ACC112 (cell line): ENCODE measurements around the gene ADAMTS3.

Experiments
- H2AFZ ChIP-seq: fragments of 200-600 bp; sonication (generic); one replicate; pipeline ENCODE4 v1.6.0; 2017; ENCODE audit warnings: antibody characterized with exemption, low read length; ENCODE audit not compliant: unreplicated experiment
- H3K27ac ChIP-seq: fragments of 200-600 bp; sonication (generic); 2 replicates; pipeline ENCODE4 v1.5.1; 2014; ENCODE audit warnings: low read depth, mild to moderate bottlenecking, antibody characterized with exemption, low read length, moderate library complexity
- H3K27me3 ChIP-seq: fragments of 200-600 bp; sonication (generic); 2 replicates; pipeline ENCODE4 v1.6.1; 2014; ENCODE audit warnings: mild to moderate bottlenecking, antibody characterized with exemption, low read length, moderate library complexity, mixed read lengths; ENCODE audit not compliant: insufficient read depth
- H3K36me3 ChIP-seq: fragments of 200-600 bp; sonication (generic); 2 replicates; pipeline ENCODE4 v1.6.1; 2016; ENCODE audit warnings: mild to moderate bottlenecking, antibody characterized with exemption, low read length, moderate library complexity, mixed read lengths; ENCODE audit not compliant: insufficient read depth
- H3K4me1 ChIP-seq: fragments of 200-600 bp; sonication (generic); one replicate; pipeline ENCODE4 v1.6.1; 2016; ENCODE audit warnings: low read length, mixed read lengths; ENCODE audit not compliant: insufficient read depth, unreplicated experiment, control insufficient read depth
- H3K4me3 ChIP-seq: fragments of 200-600 bp; sonication (generic); 2 replicates; pipeline ENCODE4 v1.5.1; 2014; ENCODE audit warnings: mild to moderate bottlenecking, low read depth, low read length
- H3K79me2 ChIP-seq: fragments of 200-600 bp; sonication (generic); one replicate; pipeline ENCODE4 v1.6.0; 2016; ENCODE audit warnings: low read length; ENCODE audit not compliant: control insufficient read depth, unreplicated experiment, insufficient read depth

Gene ADAMTS3

DNA sequence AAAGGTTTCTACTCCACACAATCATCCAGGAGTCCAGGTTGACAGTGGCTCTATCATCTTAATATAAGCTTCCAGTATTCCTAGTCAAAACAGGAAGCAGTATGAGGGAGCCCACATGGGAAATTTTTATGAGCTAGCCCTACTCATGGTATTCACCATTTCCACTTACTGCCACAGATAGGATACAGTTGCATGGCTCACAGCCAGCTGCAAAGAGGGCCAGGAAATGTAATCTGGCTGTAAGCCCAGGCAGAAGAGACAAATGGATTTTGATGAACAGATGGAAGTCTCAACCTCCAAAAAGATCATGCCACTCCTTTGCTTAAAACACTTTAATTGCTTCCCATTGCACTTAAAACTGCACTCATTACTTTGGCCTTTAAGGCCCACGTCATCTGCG lies 150.6 kb downstream of the ADAMTS3 start:
- Histone ChIP-seq H3K36me3 (no peaks in the 10 kb centered on the region), H3K4me3 (no peak overlapping the region), H3K27ac (no peak overlapping the region), H3K27me3 (no peaks in the 10 kb centered on the region), H3K4me1 (peaks cover 8% of the 10 kb centered on the region), H2AFZ (no peak overlapping the region), H3K79me2 (no peaks in the 10 kb centered on the region)

GRCh38 chr4:72410158-72410557 lies 158.9 kb downstream of the ADAMTS3 start:
- H3K4me3 ChIP-seq = no peak overlapping the region
- no peak overlapping the region for H2AFZ ChIP-seq
- H3K27ac ChIP-seq = no peak overlapping the region
- no peaks in the 10 kb centered on the region for H3K4me1 ChIP-seq
- H3K27me3 ChIP-seq = no peaks in the 10 kb centered on the region
- H3K36me3 ChIP-seq = no peaks in the 10 kb centered on the region
- H3K79me2 ChIP-seq = no peaks in the 10 kb centered on the region

- no peaks in the 10 kb centered on the region for H3K4me1 ChIP-seq
- no peak overlapping the region for H3K27ac ChIP-seq
- no peaks in the 10 kb centered on the region for H3K36me3 ChIP-seq
- no peak overlapping the region for H3K4me3 ChIP-seq
- no peaks in the 10 kb centered on the region for H3K27me3 ChIP-seq
- H2AFZ ChIP-seq = no peak overlapping the region
- H3K79me2 ChIP-seq = no peaks in the 10 kb centered on the region
Measured at GRCh38 chr4:72408568-72408967, 160.5 kb downstream of the ADAMTS3 start.

DNA sequence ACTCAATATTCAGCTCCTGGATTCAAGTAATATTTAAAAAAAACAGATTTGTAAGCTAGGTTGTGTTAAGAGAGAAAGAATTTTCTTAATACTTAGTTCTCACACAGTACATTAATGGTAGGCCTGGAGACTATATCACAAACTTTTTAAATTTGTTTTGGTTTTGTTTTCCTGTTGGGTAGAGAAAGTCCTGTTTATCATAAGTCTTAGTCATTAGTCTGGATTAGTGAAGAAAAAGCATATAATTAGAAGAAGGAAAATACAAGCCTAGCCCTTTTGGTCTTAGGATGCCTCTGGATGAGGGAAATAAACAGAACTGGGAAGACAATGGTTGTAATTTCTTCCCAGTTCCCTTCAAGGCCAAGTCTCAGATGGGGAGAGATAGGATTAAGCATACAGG lies 163.6 kb downstream of the ADAMTS3 start:
- no peak overlapping the region for H3K4me3 ChIP-seq
- H2AFZ ChIP-seq = no peak overlapping the region
- no peaks in the 10 kb centered on the region for H3K4me1 ChIP-seq
- no peaks in the 10 kb centered on the region for H3K79me2 ChIP-seq
- H3K27me3 ChIP-seq = no peaks in the 10 kb centered on the region
- H3K27ac ChIP-seq = no peak overlapping the region
- H3K36me3 ChIP-seq = no peaks in the 10 kb centered on the region

DNA sequence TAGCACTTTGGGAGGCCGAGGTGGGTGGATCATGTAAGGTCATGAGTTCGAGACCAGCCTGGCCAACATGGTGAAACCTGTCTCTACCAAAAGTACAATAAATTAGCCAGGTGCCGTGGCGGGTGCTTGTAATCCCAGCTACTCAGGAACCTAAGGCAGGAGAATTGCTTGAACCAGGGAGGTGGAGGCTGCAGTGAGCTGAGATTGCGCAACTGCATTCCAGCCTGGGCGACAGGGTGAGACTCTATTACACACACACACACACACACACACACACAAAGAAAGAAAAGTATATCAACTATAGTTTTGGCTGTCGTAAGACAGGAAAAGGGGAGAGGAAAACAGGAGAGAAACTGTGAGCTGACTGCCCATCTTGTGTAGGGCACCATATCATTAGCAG lies 171.7 kb downstream of the ADAMTS3 start:
- no peaks in the 10 kb centered on the region for H3K79me2 ChIP-seq
- no peak overlapping the region for H3K4me3 ChIP-seq
- no peaks in the 10 kb centered on the region for H3K36me3 ChIP-seq
- H3K27me3 ChIP-seq = no peaks in the 10 kb centered on the region
- H3K4me1 ChIP-seq = peaks cover 4% of the 10 kb centered on the region
- H2AFZ ChIP-seq = no peak overlapping the region
- no peak overlapping the region for H3K27ac ChIP-seq

DNA sequence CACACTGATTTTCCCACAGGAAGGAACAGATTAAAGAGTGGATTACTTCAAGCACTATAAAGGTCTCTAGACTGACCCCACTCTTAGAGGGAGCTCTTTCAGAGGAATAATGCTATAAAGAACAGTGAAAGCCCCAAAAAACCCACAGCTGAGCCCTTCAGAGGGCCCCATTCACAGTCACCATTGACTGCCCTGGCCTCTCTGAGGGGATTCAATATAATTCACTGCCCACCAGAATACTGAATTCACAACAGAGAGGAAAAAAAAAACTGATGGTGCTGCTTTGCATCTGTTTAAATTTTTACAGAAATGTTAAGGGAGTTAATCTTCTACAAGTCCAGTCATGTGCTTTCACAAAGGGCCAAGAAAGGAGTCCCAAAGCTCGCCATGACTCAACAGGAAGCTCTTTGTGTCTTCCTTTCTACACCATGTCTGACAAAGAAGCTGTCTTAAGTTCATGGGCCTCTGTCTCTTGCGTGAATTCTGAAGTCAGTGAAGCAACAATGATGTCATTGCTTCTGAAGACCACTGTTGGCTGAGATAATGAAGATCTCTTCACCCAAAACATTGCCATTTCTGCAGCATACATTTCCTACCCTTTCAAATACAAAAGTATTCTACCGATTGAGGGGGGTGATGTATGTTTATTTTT lies 174.9 kb downstream of the ADAMTS3 start:
- Histone ChIP-seq H3K27me3 (no peaks in the 10 kb centered on the region), H3K79me2 (no peaks in the 10 kb centered on the region), H3K36me3 (no peaks in the 10 kb centered on the region), H2AFZ (no peak overlapping the region), H3K27ac (no peak overlapping the region), H3K4me1 (peaks cover 17% of the 10 kb centered on the region), H3K4me3 (no peak overlapping the region)

GRCh38 chr4:72391281-72391680 lies 177.7 kb downstream of the ADAMTS3 start:
- no peaks in the 10 kb centered on the region for H3K27me3 ChIP-seq
- H3K4me1 ChIP-seq = peaks cover 17% of the 10 kb centered on the region
- no peak overlapping the region for H3K4me3 ChIP-seq
- no peak overlapping the region for H3K27ac ChIP-seq
- no peaks in the 10 kb centered on the region for H3K79me2 ChIP-seq
- no peaks in the 10 kb centered on the region for H3K36me3 ChIP-seq
- no peak overlapping the region for H2AFZ ChIP-seq

GRCh38 chr4:72390409-72390808 lies 178.6 kb downstream of the ADAMTS3 start:
- Histone ChIP-seq H3K27me3 (no peaks in the 10 kb centered on the region), H3K4me1 (peaks cover 17% of the 10 kb centered on the region), H3K79me2 (no peaks in the 10 kb centered on the region), H3K36me3 (no peaks in the 10 kb centered on the region), H2AFZ (no peak overlapping the region), H3K4me3 (no peak overlapping the region), H3K27ac (no peak overlapping the region)

GRCh38 chr4:72388521-72388920 lies 180.5 kb downstream of the ADAMTS3 start:
- H3K27me3 ChIP-seq = no peaks in the 10 kb centered on the region
- H3K27ac ChIP-seq = no peak overlapping the region
- H2AFZ ChIP-seq = no peak overlapping the region
- no peaks in the 10 kb centered on the region for H3K36me3 ChIP-seq
- H3K4me3 ChIP-seq = no peak overlapping the region
- no peaks in the 10 kb centered on the region for H3K79me2 ChIP-seq
- peaks cover 14% of the 10 kb centered on the region for H3K4me1 ChIP-seq

- H3K27me3 ChIP-seq = no peaks in the 10 kb centered on the region
- no peaks in the 10 kb centered on the region for H3K36me3 ChIP-seq
- peaks cover 14% of the 10 kb centered on the region for H3K4me1 ChIP-seq
- H2AFZ ChIP-seq = no peak overlapping the region
- H3K27ac ChIP-seq = no peak overlapping the region
- H3K4me3 ChIP-seq = no peak overlapping the region
- H3K79me2 ChIP-seq = no peaks in the 10 kb centered on the region
Measured at GRCh38 chr4:72387959-72388358, 181.1 kb downstream of the ADAMTS3 start.

- Histone ChIP-seq H3K4me1 (no peaks in the 10 kb centered on the region), H3K36me3 (no peaks in the 10 kb centered on the region), H3K79me2 (no peaks in the 10 kb centered on the region), H3K4me3 (no peak overlapping the region), H2AFZ (no peak overlapping the region), H3K27ac (no peak overlapping the region), H3K27me3 (no peaks in the 10 kb centered on the region)
Measured at GRCh38 chr4:72383439-72383838, 185.6 kb downstream of the ADAMTS3 start.
